ENCODE measurements around the gene PACSIN2. TPM values are rescaled to one million over a fixed set of nuclear protein-coding genes. Genes with fewer than 3 reads are reported as not detected.

The PACSIN2 gene
- total and polyA plus RNA-seq, 8 donors = 45.1 to 109 (median 95.4) TPM

DNA sequence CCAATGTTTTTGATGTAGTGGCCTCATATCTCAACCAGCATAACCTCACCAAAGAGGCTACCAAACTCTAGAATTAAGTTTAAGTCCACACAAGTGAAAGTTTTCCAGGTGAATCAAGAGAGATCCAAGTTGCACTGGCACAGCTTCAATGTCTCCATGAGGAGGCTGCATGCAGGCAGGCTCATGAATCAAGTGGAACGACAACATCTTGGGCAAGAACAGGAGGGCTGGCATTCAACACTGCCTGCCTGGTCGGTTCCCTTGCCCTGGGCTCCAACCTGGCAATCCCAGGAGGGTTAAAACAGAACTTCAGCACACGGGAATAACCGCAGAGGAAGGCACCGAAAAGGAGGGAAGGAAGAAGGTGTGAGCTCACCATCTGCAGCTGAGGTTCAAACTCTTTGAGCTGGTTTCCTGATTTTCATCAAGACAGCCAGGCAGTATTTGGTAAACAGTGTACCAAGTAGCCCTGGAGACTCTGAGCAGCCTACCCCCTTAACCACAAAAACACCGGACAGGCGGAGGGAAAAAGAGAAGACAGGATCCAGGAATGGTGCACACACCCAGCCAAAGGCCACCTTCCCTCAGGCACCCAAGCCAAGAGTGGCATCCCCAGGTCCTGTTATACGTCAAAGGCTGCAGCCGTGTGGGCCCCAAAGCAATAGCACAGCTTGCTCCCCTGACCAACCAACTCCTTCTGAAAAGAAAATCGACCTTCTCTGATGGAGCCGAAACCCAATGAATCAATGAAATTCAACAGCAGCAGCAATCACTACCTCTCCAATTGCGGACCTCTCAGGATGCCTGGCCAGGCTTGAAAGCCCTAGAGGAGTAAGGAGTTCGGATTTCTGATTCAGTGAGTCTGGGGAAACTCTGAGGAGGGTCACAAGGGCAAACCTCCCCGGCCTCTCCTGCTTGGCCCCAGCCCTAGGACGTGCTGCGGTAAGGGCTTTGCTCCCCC, 1.3 kb downstream of the PACSIN2 start:
- FAIRE-seq (no peak), ATAC-seq (peak; percentile 1 to 4 (median 2)), DNase-seq (peak in 2 of 6 donors; percentile 37 to 50)
- Histone ChIP-seq H3K27me3 (no peaks in the 10 kb centered on the region), H3K9me3 (no peaks in the 10 kb centered on the region), H3K4me3 (peak overlapping the region; percentile 47 to 75 (median 64)), H3K36me3 (no peaks in the 10 kb centered on the region), H3K4me1 (peaks cover 27 to 49% (median 39%) of the 10 kb centered on the region in 3 donors), H3K27ac (peak overlapping the region; percentile 8 to 73 (median 52))
- intact Hi-C loops (cut with DNase I) = no loop called here
- 8% methylated on average over 16 of the region's 16 CpGs for WGBS, 2 donors
- TF ChIP-seq, protein P1, sequence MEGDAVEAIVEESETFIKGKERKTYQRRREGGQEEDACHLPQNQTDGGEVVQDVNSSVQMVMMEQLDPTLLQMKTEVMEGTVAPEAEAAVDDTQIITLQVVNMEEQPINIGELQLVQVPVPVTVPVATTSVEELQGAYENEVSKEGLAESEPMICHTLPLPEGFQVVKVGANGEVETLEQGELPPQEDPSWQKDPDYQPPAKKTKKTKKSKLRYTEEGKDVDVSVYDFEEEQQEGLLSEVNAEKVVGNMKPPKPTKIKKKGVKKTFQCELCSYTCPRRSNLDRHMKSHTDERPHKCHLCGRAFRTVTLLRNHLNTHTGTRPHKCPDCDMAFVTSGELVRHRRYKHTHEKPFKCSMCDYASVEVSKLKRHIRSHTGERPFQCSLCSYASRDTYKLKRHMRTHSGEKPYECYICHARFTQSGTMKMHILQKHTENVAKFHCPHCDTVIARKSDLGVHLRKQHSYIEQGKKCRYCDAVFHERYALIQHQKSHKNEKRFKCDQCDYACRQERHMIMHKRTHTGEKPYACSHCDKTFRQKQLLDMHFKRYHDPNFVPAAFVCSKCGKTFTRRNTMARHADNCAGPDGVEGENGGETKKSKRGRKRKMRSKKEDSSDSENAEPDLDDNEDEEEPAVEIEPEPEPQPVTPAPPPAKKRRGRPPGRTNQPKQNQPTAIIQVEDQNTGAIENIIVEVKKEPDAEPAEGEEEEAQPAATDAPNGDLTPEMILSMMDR (IDR thresholded peaks at IDR 0.05) = no peak

DNA sequence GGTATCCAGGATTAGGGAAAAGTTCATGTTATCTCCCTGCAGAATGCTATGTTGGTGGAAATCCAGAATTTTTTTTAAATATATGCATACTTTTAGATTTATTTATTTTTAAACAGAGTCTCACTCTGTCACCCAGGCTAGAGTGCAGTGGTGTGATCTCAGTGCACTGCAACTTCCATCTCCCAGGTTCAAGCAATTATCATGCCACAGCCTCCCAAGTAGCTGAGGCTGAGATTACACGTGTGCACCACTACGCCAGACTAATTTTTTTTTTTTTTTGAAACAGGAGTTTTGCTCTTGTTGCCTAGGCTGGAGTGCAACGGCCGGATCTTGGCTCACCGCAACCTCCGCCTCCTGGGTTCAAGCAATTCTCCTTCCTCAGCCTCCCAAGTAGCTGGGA, 2.6 kb downstream of the PACSIN2 start:
- Histone ChIP-seq H3K27me3 (no peaks in the 10 kb centered on the region), H3K4me1 (peaks cover 40 to 58% (median 51%) of the 10 kb centered on the region in 3 donors), H3K27ac (peak overlapping the region in 2 of 4 donors; percentile 44 to 73), H3K9me3 (no peaks in the 10 kb centered on the region), H3K36me3 (no peaks in the 10 kb centered on the region), H3K4me3 (no peak overlapping the region)
- no peak for ATAC-seq
- TF ChIP-seq, protein P1 (IDR thresholded peaks at IDR 0.05) = no peak
- peak in 1 of 6 donors; percentile 8 for DNase-seq
- 66 to 73% methylated on average over 6 of the region's 6 CpGs for WGBS, 2 donors
- intact Hi-C loops (cut with DNase I) = no loop called here
- no peak for FAIRE-seq

DNA sequence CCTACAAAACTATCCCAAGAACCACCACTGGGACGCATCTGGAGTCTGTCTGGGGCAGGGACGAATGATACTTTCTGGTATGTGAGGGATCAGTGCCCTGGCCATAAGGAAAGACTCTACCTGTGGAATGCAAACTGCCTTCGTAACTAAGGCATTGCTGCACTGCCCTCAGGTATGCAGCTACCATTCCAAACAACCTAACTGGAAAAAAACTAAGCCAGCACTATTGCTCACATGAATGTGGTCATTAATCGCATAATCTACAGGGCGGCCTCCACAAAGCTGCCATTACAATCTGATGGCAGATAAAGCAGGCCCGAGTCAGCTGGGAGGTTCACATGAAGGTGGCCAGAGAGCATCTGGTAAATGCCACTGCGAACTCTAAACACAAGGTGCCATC, 3.9 kb downstream of the PACSIN2 start:
- no peaks in the 10 kb centered on the region for H3K9me3 ChIP-seq
- FAIRE-seq (no peak), ATAC-seq (peak in 3 of 4 donors; percentile 1 to 19 (median 10)), DNase-seq (peak in 5 of 6 donors; percentile 37 to 78 (median 69))
- intact Hi-C loops (cut with DNase I) = no loop called here
- TF ChIP-seq, protein P1 (IDR thresholded peaks at IDR 0.05) = no peak
- H3K4me1 ChIP-seq = peaks cover 44 to 69% (median 58%) of the 10 kb centered on the region in 3 donors
- H3K4me3 ChIP-seq = no peak overlapping the region
- 13 to 18% methylated on average over 7 of the region's 7 CpGs for WGBS, 2 donors
- peak overlapping the region; percentile 20 to 78 (median 59) for H3K27ac ChIP-seq
- H3K36me3 ChIP-seq = no peaks in the 10 kb centered on the region
- no peaks in the 10 kb centered on the region for H3K27me3 ChIP-seq

DNA sequence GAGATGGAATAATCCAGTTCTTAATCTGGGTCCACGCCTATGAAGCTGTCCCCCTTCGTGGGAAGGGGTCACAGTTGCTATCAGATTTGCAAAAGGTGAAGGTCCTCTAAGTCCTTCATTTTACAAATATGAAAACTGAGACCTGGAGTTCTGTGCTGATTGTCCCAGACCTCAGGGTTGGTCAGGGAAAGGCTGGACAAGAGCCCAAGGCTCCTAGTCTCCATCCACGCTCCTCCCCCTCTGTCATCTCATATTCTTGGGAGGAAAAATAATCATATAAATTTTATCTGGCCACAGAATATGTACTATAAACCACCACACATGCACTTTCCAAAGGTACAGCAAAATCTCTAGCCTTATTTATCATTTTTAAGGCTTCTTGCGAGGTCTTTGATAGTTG, 5.5 kb downstream of the PACSIN2 start:
- Histone ChIP-seq H3K9me3 (no peaks in the 10 kb centered on the region), H3K27ac (peak overlapping the region in 3 of 4 donors; percentile 16 to 76 (median 39)), H3K4me3 (no peak overlapping the region), H3K36me3 (no peaks in the 10 kb centered on the region), H3K4me1 (peaks cover 57 to 82% (median 62%) of the 10 kb centered on the region in 3 donors), H3K27me3 (no peaks in the 10 kb centered on the region)
- 40 to 42% methylated on average over 4 of the region's 4 CpGs for WGBS, 2 donors
- intact Hi-C loops (cut with DNase I) = no loop called here
- ATAC-seq = peak in 1 of 4 donors; percentile 10
- no peak for FAIRE-seq
- DNase-seq = peak in 1 of 6 donors; percentile 55
- TF ChIP-seq, protein P1 (IDR thresholded peaks at IDR 0.05) = no peak

All from pancreas (tissue), 10 donors.